ENCODE measurements around the gene AP1S3. TPM values are rescaled to one million over a fixed set of nuclear protein-coding genes. Genes with fewer than 3 reads are reported as not detected.
"Not testable (repeated sequence)": the region's sequence is repeated elsewhere in the genome, so short reads cannot be mapped to it uniquely, and the experiment has no call there.

AP1S3 gene
- total and polyA plus RNA-seq, 8 donors, result 1.9 to 8.5 (median 3.8) TPM

GRCh38 chr2:223797811-223798721 lies 39.3 kb downstream of the AP1S3 start:
- no peak overlapping the region for H3K4me3 ChIP-seq
- no peak for FAIRE-seq
- TF ChIP-seq CTCF (IDR thresholded peaks at IDR 0.05), result peak in 2 of 4 donors; percentile 14 to 25

GRCh38 chr2:223797037-223797436 lies 40.3 kb downstream of the AP1S3 start:
- H3K4me3 ChIP-seq, result no peak overlapping the region
- no peaks in the 10 kb centered on the region for H3K27me3 ChIP-seq
- no peak overlapping the region for H3K27ac ChIP-seq
- no peak for DNase-seq
- intact Hi-C loops (cut with DNase I), result no loop called here
- no peak for FAIRE-seq
- no peaks in the 10 kb centered on the region for H3K36me3 ChIP-seq
- H3K9me3 ChIP-seq, result no peaks in the 10 kb centered on the region
- WGBS, 2 donors, result 72 to 73% methylated on average over 5 of the region's 5 CpGs
- peaks cover 0 to 12% (median 0%) of the 10 kb centered on the region in 3 donors for H3K4me1 ChIP-seq
- peak in 3 of 4 donors; percentile 49 to 75 (median 61) for ATAC-seq
- no peak for TF ChIP-seq CTCF (IDR thresholded peaks at IDR 0.05)

More at GRCh38 chr2:223797811-223798721, 39.3 kb downstream of the AP1S3 start:
- intact Hi-C loops (cut with DNase I), result no loop called here
- Histone ChIP-seq H3K36me3 (no peaks in the 10 kb centered on the region), H3K4me1 (peaks cover 0 to 12% (median 0%) of the 10 kb centered on the region in 3 donors), H3K27me3 (no peaks in the 10 kb centered on the region), H3K9me3 (no peaks in the 10 kb centered on the region), H3K27ac (peak overlapping the region in 2 of 4 donors; percentile 2 to 62)
- WGBS, 2 donors, result 74 to 75% methylated on average over 4 of the region's 4 CpGs
- ATAC-seq (peak; percentile 47 to 77 (median 74)), DNase-seq (no peak)

GRCh38 chr2:223789423-223789822 lies 48.0 kb downstream of the AP1S3 start:
- FAIRE-seq (no peak), DNase-seq (no peak), ATAC-seq (no peak)
- Histone ChIP-seq H3K4me3 (no peak overlapping the region), H3K4me1 (no peaks in the 10 kb centered on the region), H3K27me3 (no peaks in the 10 kb centered on the region), H3K36me3 (no peaks in the 10 kb centered on the region), H3K9me3 (no peaks in the 10 kb centered on the region), H3K27ac (no peak overlapping the region)
- intact Hi-C loops (cut with DNase I), result no loop called here
- 97% methylated on average over 6 of the region's 6 CpGs for WGBS, 2 donors
- no peak for TF ChIP-seq CTCF (IDR thresholded peaks at IDR 0.05)

GRCh38 chr2:223788826-223789225 lies 48.6 kb downstream of the AP1S3 start:
- intact Hi-C loops (cut with DNase I), result no loop called here
- no peaks in the 10 kb centered on the region for H3K27me3 ChIP-seq
- DNase-seq (no peak), FAIRE-seq (no peak), ATAC-seq (no peak)
- H3K4me1 ChIP-seq, result no peaks in the 10 kb centered on the region
- H3K36me3 ChIP-seq, result no peaks in the 10 kb centered on the region
- no peak overlapping the region for H3K4me3 ChIP-seq
- H3K27ac ChIP-seq, result no peak overlapping the region
- no peaks in the 10 kb centered on the region for H3K9me3 ChIP-seq
- no peak for TF ChIP-seq CTCF (IDR thresholded peaks at IDR 0.05)

GRCh38 chr2:223788106-223788505 lies 49.3 kb downstream of the AP1S3 start:
- WGBS, 2 donors, result 97 to 98% methylated on average over 10 of the region's 10 CpGs
- FAIRE-seq, result not testable (repeated sequence)

More at GRCh38 chr2:223788106-223788505, 49.3 kb downstream of the AP1S3 start:
- DNase-seq; H3K9me3 ChIP-seq; intact Hi-C loops (cut with DNase I); H3K36me3 ChIP-seq; H3K27ac ChIP-seq; ATAC-seq; H3K27me3 ChIP-seq; H3K4me3 ChIP-seq; H3K4me1 ChIP-seq: not testable (repeated sequence)
